ENCODE results near the gene CNTFR. TPM values are rescaled to one million over a fixed set of nuclear protein-coding genes. Genes with fewer than 3 reads are reported as not detected.

CNTFR gene
- total RNA-seq, 1 experiment from 2014 or later, result not detected

GRCh38 chr9:34572628-34573027 lies 16.9 kb downstream of the CNTFR start:
- DNase-seq (ENCODE audit: low read depth), result no peak

DNA sequence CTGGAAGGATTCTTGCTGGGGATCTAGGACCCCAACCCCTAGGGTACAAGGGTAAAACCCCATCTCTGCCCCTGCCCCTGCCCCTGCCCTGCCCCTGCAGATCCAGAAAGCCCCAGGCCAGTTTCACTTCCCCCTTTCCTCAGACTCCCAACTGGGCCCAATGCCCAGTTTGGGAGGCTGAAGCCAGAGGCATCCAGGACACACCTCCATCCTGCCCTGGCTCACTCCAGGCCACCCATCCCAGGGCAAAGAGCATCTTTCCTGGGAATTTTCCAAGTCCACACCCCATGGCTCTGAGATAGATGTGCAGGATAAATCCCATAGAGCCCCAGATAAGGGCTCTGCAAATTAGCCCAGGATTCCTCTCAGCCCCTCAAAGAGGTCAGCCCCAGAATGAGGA lies 17.4 kb downstream of the CNTFR start:
- no peak for DNase-seq (ENCODE audit: low read depth)

DNA sequence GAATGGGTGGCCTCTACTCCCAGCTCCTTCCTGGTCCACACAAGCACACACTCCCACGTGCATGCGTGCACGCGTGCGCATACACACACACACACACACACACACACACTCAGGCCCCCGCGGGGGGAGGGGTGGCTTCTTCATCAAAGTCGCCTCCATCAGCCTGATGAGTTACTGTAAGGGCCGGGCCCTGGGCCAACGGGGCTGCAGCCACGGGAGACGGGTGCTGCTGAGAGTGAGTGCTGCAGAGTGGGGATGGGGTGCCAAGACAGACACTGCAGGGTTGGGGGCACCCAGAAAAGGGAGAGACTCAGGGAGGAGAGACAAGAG lies 18.1 kb downstream of the CNTFR start:
- DNase-seq (ENCODE audit: low read depth), result no peak

DNA sequence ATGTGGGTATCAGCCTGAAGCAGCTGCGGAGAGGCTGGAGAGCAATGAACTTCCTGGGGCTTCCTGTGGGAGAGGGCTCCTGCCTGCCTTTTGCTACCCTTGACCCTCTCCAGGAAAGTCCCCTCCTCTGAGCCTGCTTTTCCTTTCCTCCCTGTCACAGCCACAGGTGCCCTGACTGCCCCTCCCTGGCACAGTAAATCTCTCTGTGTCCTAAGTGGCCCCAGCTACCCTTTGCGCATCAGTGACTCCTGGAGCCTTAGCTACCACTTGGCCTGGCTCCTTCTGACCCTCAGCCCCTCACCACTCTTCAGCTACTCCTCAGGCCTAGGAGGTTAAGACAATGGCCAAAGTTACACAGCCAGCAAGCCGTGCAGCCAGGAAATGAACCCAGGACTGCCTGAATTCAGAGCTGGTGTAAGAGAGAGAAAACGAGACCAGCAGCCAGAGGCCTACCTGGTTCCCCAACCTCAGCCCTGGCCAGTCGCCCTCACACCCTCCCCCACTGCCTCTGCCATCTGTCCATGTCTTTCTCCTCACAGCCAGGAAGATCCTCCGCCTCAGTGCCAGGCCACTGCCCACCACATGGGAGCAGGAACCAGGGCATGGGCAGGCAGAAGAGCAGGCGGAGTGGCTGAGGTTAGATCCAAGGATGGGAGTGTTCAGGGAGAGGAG lies 18.6 kb downstream of the CNTFR start:
- no peak for DNase-seq (ENCODE audit: low read depth)

DNA sequence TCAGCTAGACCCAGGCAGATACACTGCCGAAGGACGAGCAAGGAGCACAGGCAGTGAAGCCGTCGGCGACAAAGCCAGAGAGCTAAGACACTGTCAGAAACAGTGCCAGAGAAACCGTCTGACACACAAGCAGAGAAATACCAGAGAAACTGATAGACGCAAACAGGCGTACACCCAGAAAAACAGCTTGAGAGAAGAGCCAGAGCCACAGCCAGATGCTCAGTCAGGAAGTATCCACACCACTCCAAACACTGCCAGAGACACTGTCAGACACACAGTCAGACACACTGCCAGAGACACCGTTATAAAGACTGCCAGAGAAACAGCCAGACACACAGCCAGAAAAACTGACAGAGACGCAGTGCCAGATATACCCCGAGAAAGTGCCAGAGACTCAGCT lies 19.1 kb downstream of the CNTFR start:
- DNase-seq (ENCODE audit: low read depth), result no peak

GRCh38 chr9:34568774-34569173 lies 20.8 kb downstream of the CNTFR start:
- DNase-seq (ENCODE audit: low read depth), result no peak

DNA sequence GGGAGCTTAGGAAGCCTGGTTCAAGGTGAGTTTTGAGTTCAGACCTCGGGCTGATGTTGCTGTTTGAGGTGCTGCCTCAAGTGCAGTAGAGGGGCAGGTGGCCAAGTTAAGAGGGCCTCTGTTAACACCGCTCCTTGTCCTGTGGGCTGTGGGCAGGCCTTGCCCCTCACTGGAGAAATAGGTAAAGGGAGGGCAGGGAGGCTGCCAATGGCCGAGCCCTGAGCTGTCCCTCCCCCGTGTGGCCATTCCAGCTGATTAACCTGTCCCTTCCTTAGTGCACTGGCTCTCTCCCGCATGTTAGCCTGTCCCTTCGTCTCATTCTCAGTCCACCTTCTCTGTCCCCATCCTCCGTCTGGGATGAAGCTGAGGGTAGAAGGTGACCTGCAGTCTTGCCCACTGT lies 21.4 kb downstream of the CNTFR start:
- no peak for DNase-seq (ENCODE audit: low read depth)

DNA sequence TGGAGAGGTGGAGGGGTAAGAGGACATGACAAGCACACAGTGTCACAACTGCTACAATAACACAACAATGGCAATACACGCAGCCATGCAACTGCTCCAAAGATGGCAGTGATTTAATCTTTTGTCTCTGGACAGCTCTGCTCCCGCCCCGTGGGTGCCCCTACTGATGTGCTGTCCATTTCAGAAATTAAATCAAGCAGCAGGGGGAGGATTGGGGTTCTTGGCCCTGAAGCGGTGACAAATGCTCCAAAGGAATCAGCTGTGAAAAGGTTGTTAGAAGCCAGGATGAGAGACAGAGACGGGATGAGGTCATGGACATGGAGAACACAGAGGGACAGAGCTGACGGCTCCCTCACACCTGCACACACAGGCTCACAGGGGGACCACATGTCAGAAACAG lies 22.6 kb downstream of the CNTFR start:
- DNase-seq (ENCODE audit: low read depth), result no peak

GRCh38 chr9:34566322-34566721 lies 23.2 kb downstream of the CNTFR start:
- DNase-seq (ENCODE audit: low read depth), result no peak

- DNase-seq (ENCODE audit: low read depth), result no peak
These were observed 23.7 kb downstream of the CNTFR start for GRCh38 chr9:34565856-34566255.

DNA sequence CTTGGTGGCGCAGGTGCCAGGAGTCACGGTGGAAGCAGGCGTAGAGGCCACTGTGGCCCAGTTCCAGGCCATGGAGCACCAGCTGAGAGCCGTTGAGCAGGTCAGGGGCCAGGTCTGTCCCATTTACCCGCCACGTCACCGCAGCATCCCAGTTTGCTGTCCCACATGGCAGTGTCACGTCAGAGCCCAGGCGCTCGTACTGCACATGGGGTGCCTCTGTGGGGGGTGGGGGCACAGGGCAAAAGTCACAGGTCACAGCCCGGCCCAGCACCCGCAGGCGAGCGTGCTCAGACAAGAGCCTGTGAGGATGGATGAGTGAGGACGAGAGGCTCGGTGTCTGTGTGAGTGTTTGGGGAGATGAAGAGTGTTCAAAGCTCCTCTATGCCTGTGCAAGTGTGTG lies 24.9 kb downstream of the CNTFR start:
- no peak for DNase-seq (ENCODE audit: low read depth)

DNA sequence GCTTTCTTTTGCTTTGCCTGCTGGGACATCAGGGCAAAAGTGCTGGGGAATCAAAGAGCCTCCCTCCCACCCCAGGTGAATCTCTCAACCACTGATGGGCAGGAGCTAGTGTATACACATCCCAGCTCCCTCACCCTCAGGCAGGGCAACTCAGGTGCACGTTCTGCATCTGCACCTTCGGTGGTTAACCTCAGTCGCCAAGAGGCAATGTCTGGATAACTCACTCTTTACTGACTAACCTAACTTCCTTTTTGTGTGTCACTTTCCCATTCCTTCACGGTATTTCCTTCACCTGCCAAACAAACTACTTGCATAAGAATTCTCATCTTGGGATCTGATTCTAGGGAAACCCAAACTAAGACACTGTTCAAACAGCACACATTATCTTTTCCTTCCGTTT lies 26.3 kb downstream of the CNTFR start:
- DNase-seq (ENCODE audit: low read depth), result no peak

- DNase-seq (ENCODE audit: low read depth), result no peak
These were observed 27.3 kb downstream of the CNTFR start for GRCh38 chr9:34562135-34562745.

GRCh38 chr9:34560599-34561214 lies 28.8 kb downstream of the CNTFR start:
- DNase-seq (ENCODE audit: low read depth), result no peak

DNA sequence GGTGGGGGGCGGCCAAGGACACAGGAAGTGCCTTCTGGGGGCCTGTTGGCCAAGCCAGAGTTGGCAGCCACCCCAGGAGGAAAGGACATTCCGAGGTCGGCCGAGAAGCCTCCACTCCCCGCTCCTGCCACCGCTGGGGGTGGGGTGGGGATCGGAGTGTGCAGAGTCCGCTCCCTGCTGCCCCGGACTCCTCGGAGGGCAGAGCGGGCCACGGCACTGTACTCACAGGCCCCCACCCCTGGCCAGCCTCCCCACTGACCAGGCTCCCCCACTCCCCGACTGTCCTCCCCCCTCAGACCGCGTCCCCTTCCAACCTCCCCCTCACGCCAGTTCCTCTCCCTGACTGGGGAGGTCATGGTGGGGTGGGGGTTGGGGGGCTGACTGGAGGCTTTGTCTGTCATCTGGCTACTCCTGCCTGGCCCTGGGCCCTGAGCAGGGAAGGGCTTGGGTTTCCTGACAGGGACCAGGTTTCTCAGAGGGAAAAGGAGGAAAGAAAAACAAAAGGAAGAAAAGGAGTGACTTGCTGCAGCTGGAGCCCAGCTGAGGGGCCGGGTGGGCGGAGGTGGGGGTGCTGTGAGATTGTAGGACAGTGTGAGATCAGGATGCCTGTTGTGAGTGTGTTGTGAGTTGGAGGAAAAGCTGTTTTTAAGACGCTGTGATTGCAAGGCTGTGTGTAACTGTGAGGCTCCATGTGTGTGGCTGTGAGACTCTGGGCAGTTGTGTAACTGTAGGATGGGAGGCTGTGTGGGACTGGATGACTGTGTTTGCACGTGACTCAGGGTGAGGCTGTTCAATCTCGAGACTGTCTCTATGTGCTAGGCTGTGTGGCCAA lies 29.7 kb downstream of the CNTFR start:
- DNase-seq (ENCODE audit: low read depth), result peak; percentile 54

GRCh38 chr9:34558919-34559623 lies 30.5 kb downstream of the CNTFR start:
- no peak for DNase-seq (ENCODE audit: low read depth)

DNA sequence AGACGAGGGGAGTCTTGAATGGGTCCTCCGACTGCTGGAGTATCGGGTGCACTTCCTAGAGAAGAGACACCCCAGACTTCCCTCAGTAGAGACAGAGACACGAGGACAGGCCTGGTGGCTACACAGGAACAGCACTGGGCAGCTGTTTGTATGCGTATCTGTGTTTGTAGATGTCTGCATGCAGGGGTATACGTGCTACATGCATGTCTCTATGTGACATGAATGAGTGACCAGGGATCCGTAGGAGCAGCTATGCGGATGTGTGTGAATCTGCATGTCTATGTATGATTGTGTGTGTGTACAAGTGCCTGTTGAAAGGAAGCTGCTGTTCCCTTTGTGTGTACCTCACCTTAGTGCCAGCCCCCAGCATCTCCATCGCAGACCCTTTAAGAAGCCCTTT lies 31.2 kb downstream of the CNTFR start:
- DNase-seq (ENCODE audit: low read depth), result no peak

GRCh38 chr9:34557426-34558321 lies 31.9 kb downstream of the CNTFR start:
- DNase-seq (ENCODE audit: low read depth), result no peak

DNA sequence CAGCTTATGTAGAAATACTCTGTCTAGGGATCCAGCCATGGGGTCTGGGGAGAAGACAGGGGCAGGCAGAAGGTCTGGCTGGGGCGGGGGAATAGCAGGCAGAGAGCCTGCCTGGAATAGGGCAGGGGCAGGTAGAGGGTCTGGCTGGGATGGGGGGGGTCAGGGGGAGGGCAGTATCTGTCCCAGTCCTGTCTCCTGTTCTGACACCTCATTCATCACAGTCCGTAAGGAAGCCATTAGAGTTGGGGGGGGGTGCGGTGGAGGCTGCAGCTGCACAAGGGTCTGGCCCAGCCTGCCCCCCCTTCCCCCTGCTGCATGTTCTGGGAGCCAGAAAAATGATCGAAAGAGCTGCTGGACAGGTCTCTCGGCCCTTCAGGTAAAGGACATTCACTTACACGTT lies 32.6 kb downstream of the CNTFR start:
- DNase-seq (ENCODE audit: low read depth), result no peak

- DNase-seq (ENCODE audit: low read depth), result no peak
These were observed 33.5 kb downstream of the CNTFR start for GRCh38 chr9:34555936-34556525.
